Measurements from ENCODE around the gene AKNAD1.
A peak's percentile ranks its signal among the peaks of the same experiment; 100 is the strongest.

The AKNAD1 gene, protein sequence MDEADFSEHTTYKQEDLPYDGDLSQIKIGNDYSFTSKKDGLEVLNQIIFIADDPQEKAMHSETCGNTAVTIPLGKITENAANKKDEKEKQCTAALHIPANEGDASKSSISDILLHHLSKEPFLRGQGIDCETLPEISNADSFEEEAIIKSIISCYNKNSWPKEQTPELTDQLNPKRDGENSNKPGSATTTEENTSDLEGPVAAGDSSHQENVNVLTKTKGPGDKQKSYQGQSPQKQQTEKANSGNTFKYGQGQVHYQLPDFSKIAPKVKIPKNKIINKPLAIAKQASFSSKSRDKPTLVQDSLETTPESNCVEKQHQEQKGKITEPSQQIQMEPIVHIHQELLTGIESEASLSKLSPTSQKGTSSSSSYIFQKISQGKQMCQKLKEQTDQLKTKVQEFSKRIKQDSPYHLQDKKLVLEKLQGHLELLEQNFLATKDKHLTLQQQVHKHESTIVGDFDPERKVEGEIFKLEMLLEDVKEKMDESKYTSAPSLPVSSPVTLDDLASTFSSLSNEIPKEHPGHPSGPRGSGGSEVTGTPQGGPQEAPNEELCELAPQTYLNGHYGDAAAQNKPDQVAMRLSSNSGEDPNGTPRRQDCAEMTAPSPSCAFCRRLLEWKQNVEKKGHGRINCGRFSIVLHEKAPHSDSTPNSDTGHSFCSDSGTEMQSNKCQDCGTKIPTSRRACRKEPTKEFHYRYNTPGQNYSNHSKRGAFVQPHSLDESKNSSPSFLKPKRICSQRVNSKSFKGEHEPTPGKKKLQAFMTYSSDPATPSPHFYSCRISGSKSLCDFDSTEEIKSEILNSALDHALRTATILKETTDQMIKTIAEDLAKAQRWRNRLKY

DNA sequence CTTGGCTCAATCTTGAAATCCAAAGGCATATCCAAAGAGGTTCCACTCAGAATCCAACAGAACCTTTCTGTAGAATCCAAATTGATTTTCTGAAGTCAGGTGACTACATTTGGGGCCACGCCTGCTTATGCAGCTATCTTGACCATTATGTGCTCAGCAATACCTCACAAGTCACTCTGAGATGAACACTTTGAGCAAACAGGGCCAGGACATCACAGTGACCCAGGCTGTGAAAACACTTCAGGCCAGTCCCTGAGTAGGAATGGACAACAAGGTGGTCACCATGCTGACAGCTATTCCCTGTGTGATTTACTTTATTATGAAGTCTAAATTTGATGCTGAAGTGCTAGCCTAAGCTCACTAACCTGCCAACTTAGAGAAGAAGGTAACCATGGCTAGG is at the start of gene AKNAD1:
Gene AKNAD1 (minus strand): TSS at position 101 of the 400 bp plus-strand sequence. CDS start 4,430 bp downstream, outside the sequence.
- in situ Hi-C loops (cut with MboI; ENCODE audit: low sequenced_read_pairs, unreplicated experiment) = loop anchor here (25.0 kb wide), 1 partner anchor 105 kb away; the partner anchor contains the start of gene CLCC1
- TF ChIP-seq, protein P1, sequence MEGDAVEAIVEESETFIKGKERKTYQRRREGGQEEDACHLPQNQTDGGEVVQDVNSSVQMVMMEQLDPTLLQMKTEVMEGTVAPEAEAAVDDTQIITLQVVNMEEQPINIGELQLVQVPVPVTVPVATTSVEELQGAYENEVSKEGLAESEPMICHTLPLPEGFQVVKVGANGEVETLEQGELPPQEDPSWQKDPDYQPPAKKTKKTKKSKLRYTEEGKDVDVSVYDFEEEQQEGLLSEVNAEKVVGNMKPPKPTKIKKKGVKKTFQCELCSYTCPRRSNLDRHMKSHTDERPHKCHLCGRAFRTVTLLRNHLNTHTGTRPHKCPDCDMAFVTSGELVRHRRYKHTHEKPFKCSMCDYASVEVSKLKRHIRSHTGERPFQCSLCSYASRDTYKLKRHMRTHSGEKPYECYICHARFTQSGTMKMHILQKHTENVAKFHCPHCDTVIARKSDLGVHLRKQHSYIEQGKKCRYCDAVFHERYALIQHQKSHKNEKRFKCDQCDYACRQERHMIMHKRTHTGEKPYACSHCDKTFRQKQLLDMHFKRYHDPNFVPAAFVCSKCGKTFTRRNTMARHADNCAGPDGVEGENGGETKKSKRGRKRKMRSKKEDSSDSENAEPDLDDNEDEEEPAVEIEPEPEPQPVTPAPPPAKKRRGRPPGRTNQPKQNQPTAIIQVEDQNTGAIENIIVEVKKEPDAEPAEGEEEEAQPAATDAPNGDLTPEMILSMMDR (IDR thresholded peaks at IDR 0.05; ENCODE audit: borderline replicate concordance, control extremely low read depth, extremely low read depth, insufficient read depth, missing control alignments) = no peak
- DNase-seq (ENCODE audit: low spot score) = no peak

DNA sequence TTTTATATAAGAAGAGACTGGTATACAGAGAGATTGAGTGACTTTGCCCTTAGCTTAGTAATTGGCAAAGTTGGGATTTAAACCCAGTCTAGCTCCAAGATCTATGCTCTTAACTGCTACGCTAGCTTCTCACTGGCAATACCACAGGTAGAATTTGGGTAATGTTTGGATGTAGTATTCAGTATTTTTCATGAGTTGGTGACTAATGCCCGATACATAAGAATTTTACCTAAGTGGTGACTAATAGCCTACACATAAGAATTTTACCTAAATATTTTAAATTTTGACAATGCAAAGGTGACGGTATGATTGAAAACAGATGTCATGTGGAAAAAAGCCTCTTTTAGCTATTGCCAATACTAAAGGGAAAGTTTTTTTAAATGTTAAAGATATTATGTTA is 44.2 kb upstream of the AKNAD1 start:
- TF ChIP-seq, protein P1 (IDR thresholded peaks at IDR 0.05; ENCODE audit: borderline replicate concordance, control extremely low read depth, extremely low read depth, insufficient read depth, missing control alignments) = no peak
- no peak for DNase-seq (ENCODE audit: low spot score)
- in situ Hi-C loops (cut with MboI; ENCODE audit: low sequenced_read_pairs, unreplicated experiment) = no loop called here

DNA sequence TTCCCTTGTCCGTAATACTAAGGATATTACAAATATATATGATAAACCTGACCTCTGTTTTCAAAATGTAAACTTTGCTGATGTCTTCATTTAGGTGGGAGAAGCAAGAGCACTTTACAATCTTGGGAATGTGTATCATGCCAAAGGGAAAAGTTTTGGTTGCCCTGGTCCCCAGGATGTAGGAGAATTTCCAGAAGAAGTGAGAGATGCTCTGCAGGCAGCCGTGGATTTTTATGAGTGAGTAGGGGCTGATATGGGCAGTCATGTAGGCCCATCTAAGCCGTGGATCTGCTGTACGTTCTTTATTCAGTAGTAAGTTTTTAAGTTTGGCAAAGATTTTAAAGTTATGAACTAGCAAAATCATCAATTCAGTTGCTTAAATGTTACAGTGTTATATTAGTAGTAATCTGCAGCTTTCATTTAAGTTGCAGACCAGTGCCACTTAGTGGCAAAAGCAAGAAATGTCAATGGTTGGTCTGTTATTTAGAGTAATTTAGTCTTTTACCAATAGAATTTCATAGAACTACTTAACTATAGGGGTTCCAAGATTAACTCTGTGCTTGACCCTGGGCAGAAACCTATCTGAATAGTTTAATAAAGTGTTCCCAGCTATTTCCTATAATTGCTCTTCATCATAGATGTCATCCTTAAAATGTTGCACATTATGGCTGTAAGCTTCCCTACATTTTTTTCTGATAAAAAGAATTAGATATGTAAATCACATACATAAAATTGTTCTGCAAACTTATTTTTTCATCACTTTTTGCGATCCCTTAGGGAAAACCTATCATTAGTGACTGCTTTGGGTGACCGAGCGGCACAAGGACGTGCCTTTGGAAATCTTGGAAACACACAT is 41.2 kb upstream of the AKNAD1 start:
- DNase-seq (ENCODE audit: low spot score) = peak; percentile 41
- TF ChIP-seq, protein P1 (IDR thresholded peaks at IDR 0.05; ENCODE audit: borderline replicate concordance, control extremely low read depth, extremely low read depth, insufficient read depth, missing control alignments) = peak; percentile 49
- in situ Hi-C loops (cut with MboI; ENCODE audit: low sequenced_read_pairs, unreplicated experiment) = no loop called here

DNA sequence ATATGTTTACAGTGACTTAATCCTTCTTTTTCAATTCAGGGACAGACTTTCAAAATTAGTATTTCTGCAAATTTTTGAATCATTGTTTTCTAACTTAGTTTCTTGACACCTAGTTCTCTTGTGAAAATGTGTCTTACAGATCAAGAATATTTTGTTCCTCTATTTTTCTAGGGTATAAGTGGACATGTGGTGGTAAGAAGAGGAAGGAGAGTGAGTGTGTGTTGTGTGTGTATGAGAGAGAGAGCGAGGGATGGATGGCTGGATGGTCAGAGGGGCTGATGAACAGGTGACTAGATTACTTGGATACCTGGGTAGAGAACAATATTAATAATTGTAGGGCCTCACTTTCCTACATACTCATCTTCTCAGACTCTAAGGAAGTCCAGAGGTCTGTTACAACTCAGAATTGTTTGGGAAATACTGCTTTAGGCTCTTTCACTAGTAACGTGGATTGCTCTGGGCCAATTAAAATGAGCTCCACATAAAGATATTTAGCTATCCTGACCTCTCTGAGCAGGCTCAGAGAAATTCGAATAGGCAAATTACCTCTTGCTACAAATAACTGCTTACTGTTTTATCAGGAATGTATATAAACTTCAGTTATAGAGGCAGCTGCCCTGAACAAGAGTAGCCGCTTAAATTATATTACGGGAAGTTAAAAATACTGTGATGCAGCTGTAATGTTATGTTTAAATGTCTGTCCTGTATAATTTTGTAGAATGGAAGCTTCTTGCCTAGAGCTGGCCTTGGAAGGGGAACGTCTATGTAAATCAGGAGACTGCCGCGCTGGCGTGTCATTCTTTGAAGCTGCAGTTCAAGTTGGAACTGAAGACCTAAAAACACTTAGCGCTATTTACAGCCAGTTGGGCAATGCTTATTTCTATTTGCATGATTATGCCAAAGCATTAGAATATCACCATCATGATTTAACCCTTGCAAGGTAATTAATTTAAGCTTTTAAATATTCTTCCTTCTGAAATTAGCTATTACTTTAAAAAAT is 39.6 kb upstream of the AKNAD1 start:
- in situ Hi-C loops (cut with MboI; ENCODE audit: low sequenced_read_pairs, unreplicated experiment) = no loop called here
- no peak for DNase-seq (ENCODE audit: low spot score)
- TF ChIP-seq, protein P1 (IDR thresholded peaks at IDR 0.05; ENCODE audit: borderline replicate concordance, control extremely low read depth, extremely low read depth, insufficient read depth, missing control alignments) = no peak

DNA sequence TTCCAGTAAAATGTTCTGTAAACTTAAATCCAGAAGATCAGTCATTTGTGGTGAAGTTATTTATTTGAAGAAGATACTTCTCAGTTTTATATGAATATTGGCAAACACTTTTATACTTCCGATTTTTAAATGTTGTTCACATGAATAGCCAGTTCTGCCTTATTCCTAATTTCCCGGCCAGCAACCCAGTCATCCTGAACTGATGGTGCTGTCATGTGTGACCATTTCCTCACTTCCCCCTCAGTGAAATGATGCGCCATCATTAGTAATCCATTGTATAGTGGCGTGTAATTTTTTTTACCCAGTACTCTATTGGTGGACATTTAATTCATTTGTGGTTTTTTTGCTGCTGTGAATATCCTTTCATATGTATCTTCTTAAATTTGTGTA is 36.2 kb upstream of the AKNAD1 start:
- no peak for DNase-seq (ENCODE audit: low spot score)
- in situ Hi-C loops (cut with MboI; ENCODE audit: low sequenced_read_pairs, unreplicated experiment) = loop anchor here (5.0 kb wide), 1 partner anchor 61 kb away; no protein-coding TSS in a partner anchor
- TF ChIP-seq, protein P1 (IDR thresholded peaks at IDR 0.05; ENCODE audit: borderline replicate concordance, control extremely low read depth, extremely low read depth, insufficient read depth, missing control alignments) = no peak

Data from GM13976 (cell line).